Ishikawa (cell line): ENCODE measurements around the gene ACTG1.
A peak's percentile ranks its signal among the peaks of the same experiment; 100 is the strongest.

Experiments used
- CEBPB ChIP-seq: IDR thresholded peaks from 2 replicates; pipeline ENCODE4 v1.6.1; 2012
- CREB1 ChIP-seq: IDR thresholded peaks from 2 replicates; pipeline ENCODE4 v1.6.1; 2012; ENCODE audit warnings: low read depth
- EGR1 ChIP-seq: IDR thresholded peaks from 2 replicates; pipeline ENCODE4 v1.6.1; 2012
- EP300 ChIP-seq: IDR thresholded peaks from 2 replicates; pipeline ENCODE4 v1.6.1; 2012; ENCODE audit warnings: borderline replicate concordance
- FOXM1 ChIP-seq: IDR thresholded peaks from 2 replicates; pipeline ENCODE4 v1.6.1; 2012; ENCODE audit warnings: low read depth, borderline replicate concordance
- NFIC ChIP-seq: IDR thresholded peaks from 2 replicates; pipeline ENCODE4 v1.6.1; 2012
- RAD21 ChIP-seq: IDR thresholded peaks from 2 replicates; pipeline ENCODE4 v1.6.1; 2012; ENCODE audit warnings: low read depth
- REST ChIP-seq: IDR thresholded peaks from 2 replicates; pipeline ENCODE4 v1.6.1; 2012; ENCODE audit warnings: low read depth, mild to moderate bottlenecking
- TAF1 ChIP-seq: IDR thresholded peaks from 2 replicates; pipeline ENCODE4 v1.6.1; 2012; ENCODE audit warnings: low read depth, mild to moderate bottlenecking
- TCF12 ChIP-seq: IDR thresholded peaks from 2 replicates; pipeline ENCODE4 v1.6.1; 2012; ENCODE audit warnings: low read depth
- TEAD4 ChIP-seq: IDR thresholded peaks from 2 replicates; pipeline ENCODE4 v1.6.1; 2012
- YY1 ChIP-seq: IDR thresholded peaks from 2 replicates; pipeline ENCODE4 v1.6.1; 2012; ENCODE audit warnings: low read depth
- ZBTB7A ChIP-seq: IDR thresholded peaks from 2 replicates; pipeline ENCODE4 v1.6.1; 2012; ENCODE audit warnings: low read depth
- TF ChIP-seq, protein P1 (sequence below): IDR thresholded peaks from 2 replicates; pipeline ENCODE4 v1.6.1; 2012
- TF ChIP-seq, protein P2 (sequence below): IDR thresholded peaks from 2 replicates; pipeline ENCODE4 v1.6.1; 2012

ACTG1 gene

DNA sequence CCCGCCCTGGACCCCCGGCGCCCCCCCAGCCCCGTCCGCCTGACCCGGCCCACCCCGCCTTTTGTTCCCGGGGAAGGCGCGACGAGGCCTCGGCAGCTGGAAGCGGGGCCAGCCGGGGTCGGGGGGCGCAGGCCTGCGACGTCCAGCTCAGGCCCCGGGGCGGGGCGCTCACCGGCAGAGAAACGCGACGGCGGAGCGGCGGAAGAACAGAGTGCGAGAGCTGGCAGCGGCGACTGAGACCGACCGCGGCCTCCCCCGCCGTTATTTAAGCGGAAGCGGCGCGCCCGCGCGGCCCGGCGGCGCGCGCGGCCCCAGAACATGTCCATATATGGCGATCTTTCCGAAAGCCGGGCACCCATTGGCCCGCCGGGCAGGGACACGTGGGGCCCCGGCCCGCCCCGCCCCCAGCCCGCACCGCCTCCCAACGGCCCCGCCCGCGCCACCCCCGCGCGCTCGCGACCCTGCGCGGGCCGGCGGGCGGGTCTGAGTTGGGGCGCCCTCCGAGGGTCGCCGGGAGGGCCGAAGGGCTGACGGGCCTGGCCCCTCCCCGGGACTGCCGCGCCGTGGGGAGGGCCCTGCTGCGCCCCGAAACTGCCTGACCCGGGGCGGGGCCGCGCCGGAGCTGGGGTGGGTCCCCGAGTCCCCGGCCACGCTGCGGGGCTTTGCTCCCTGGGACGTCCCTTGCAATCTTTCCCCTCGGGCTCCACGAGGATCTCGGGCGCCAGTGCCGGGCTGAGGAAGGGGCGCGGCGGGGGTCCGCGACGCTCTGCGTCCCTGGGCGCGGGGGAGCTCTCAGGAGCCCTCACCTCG lies at the start of gene ACTG1:
TSS of gene ACTG1 (minus strand) at position 238 of the 810 bp plus-strand sequence. CDS start 445 bp downstream, outside the sequence.
- TF ChIP-seq YY1 (no peak), TCF12 (no peak), CREB1 (no peak), CEBPB (no peak), NFIC (peak; percentile 66), FOXM1 (no peak), REST (no peak), EP300 (peak; percentile 37; the same call in 1 of the 2 replicates), RAD21 (no peak), TAF1 (peak; percentile 79), TEAD4 (no peak), ZBTB7A (peak; percentile 31; the same call in 1 of the 2 replicates), EGR1 (peak; percentile 60)
- TF ChIP-seq, protein P1, sequence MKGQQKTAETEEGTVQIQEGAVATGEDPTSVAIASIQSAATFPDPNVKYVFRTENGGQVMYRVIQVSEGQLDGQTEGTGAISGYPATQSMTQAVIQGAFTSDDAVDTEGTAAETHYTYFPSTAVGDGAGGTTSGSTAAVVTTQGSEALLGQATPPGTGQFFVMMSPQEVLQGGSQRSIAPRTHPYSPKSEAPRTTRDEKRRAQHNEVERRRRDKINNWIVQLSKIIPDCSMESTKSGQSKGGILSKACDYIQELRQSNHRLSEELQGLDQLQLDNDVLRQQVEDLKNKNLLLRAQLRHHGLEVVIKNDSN, result peak; percentile 84
- TF ChIP-seq, protein P2, sequence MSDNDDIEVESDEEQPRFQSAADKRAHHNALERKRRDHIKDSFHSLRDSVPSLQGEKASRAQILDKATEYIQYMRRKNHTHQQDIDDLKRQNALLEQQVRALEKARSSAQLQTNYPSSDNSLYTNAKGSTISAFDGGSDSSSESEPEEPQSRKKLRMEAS, result peak; percentile 34; the same call in 1 of the 2 replicates

DNA sequence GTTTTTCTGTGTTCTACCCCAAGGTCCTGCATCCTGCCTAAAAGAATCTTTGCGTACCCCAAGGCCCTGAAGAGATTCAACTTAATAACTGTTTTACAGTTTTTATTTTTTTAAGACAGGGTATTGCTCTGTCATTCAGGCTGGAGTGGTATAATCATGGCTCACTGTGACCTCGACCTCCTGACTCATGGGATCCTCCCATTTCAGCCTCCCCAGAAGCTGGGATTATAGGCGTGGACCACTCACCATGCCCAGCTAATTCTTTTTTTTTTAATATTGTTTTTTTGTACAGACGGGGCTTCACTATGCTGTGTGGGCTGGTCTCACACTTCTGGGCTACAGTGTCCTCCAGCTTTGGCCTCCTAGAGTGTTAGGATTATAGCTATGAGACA lies 48.9 kb upstream of the ACTG1 start:
- TF ChIP-seq FOXM1, result no peak
- TF ChIP-seq ZBTB7A, result no peak
- no peak for TF ChIP-seq CREB1
- TF ChIP-seq TEAD4, result no peak
- TF ChIP-seq, protein P2, result no peak

DNA sequence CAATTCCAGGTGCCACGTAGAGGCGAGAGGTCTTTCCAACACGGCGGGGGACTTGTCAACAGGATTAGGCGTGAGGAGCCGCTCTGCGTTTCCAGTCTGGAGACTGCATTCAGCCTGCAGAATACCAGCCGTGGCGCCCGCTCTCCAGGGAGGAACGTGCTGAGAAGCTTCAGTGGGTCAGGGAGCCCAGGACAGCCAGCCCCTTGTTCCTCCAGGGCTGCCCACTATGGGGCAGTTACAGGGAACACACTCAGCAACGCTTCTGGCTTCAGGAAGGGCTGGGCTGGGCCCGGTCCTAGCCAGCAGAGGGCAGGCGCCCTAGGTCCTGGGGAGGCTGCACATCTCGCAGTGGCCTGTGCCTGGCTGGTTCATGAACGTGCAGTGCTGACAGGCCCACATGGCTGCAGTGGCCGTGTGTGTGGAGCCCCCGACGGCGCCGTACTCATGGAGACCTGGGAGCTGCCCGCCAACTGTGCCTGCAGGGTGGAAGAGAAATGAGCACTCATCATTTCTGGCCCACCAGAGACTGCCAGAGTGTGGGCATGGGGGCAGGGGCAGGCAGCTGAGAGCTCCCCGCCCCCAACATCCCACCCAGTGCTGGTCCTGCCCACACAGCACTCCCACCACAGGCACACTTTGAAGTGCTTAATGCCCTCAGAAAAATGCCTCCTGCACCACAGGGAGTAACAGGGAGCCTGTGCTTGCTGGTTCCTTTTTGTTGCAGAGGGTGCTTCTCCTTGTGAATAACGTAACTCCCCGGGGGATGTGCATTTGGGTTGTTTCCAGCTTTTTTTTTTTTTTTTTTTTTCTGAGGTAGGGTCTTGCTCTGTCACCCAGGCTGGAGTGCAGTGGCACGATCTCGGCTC lies 46.6 kb upstream of the ACTG1 start:
- TF ChIP-seq ZBTB7A (no peak), TAF1 (no peak), TCF12 (no peak), NFIC (no peak), FOXM1 (no peak), EGR1 (no peak), TEAD4 (no peak), EP300 (no peak), REST (no peak), CREB1 (no peak), YY1 (no peak), CEBPB (no peak), RAD21 (no peak)
- TF ChIP-seq, protein P2, result no peak
- TF ChIP-seq, protein P1, result no peak

- TF ChIP-seq NFIC, result no peak
- TF ChIP-seq TCF12, result no peak
- no peak for TF ChIP-seq TEAD4
- no peak for TF ChIP-seq REST
- TF ChIP-seq, protein P2, result no peak
- no peak for TF ChIP-seq CREB1
- no peak for TF ChIP-seq CEBPB
- TF ChIP-seq RAD21, result no peak
Observed at GRCh38 chr17:81558115-81558468, 45.5 kb upstream of the ACTG1 start.
